Body of pancreas (tissue), 4 donors: Measurements from ENCODE around the gene DPYSL4. TPM values are rescaled to one million over a fixed set of nuclear protein-coding genes. Genes with fewer than 3 reads are reported as not detected.

Experiments
- ATAC-seq: fragments of 150-250 bp; one replicate; pipeline ENCODE4 v1.9.1; 2016
- DNase-seq, 4 donors: peaks; one replicate each; pipeline ENCODE4 v3.0.0-alpha.2; 2019
- H3K27ac ChIP-seq, 4 donors: fragments of 200-600 bp; sonication (generic); 1 replicate in 3 of 4; 2 replicates in 1 of 4; pipeline versions ENCODE4 v1.5.1 to v1.6.1; 2016 to 2019; ENCODE audit warnings: mild to moderate bottlenecking in 1 of 4, mixed read lengths in 1 of 4, moderate library complexity in 1 of 4
- H3K27me3 ChIP-seq, 2 donors: fragments of 200-600 bp; sonication (generic); one replicate each; pipeline ENCODE4 v1.6.0; 2016; ENCODE audit warnings: mild to moderate bottlenecking in 1 of 2
- H3K36me3 ChIP-seq, 2 donors: fragments of 200-600 bp; sonication (generic); replicated peaks in 1 of 2; 2 replicates each; pipeline ENCODE4 v1.5.1; 2016; ENCODE audit warnings: low read depth in 2 of 2; ENCODE audit not compliant: insufficient read depth in 1 of 2
- H3K4me1 ChIP-seq: fragments of 200-600 bp; sonication (generic); one replicate; pipeline ENCODE4 v1.6.0; 2016
- H3K4me3 ChIP-seq, 2 donors: fragments of 200-600 bp; sonication (generic); 1 replicate in 1 of 2; 2 replicates in 1 of 2; pipeline ENCODE4 v1.5.1; 2016 to 2019
- H3K9me3 ChIP-seq, 3 donors: fragments of 200-600 bp; sonication (generic); 1 replicate in 2 of 3; 2 replicates in 1 of 3; pipeline ENCODE4 v1.5.1; 2016
- CTCF ChIP-seq, 7 experiments: fragments of 450-650 bp in 4 of 7; fragments of 200-600 bp in 3 of 7; sonication (generic) in 3 of 7; IDR thresholded peaks; one replicate each; pipeline ENCODE4 v1.5.1; 2016 to 2019; ENCODE audit warnings: antibody characterized with exemption in 7 of 7
- POLR2A ChIP-seq, 3 donors: fragments of 450-650 bp; IDR thresholded peaks; one replicate each; pipeline ENCODE4 v1.6.1; 2016; ENCODE audit warnings: antibody characterized with exemption in 3 of 3, mild to moderate bottlenecking in 2 of 3
- WGBS, 2 donors: methylation state at CpG; one replicate each; pipeline ENCODE4 v1.1.5; 2017; 5-methylcytosine and 5-hydroxymethylcytosine counted together
- intact Hi-C: fragments of 100-400 bp; cut with DNase I; formaldehyde crosslinking; loops from one replicate; pipeline ENCODE4 v1.15.1; 2023
- total RNA-seq, 2 donors: library from RNA; depleted of rRNA; stranded (reverse); fragments of >200 nt; gene quantifications; one replicate each; pipeline ENCODE4 v1.1.0, GENCODE V29; 2016

DPYSL4 gene
- total RNA-seq, 2 donors from 2014 or later = 0.52 TPM; not detected in 1

- DNase-seq (no peak), ATAC-seq (no peak)
- no peak overlapping the region for H3K4me3 ChIP-seq
- H3K9me3 ChIP-seq = no peaks in the 10 kb centered on the region
- no peaks in the 10 kb centered on the region for H3K4me1 ChIP-seq
- TF ChIP-seq POLR2A (IDR thresholded peaks at IDR 0.05) = no peak
- no peak for TF ChIP-seq CTCF (IDR thresholded peaks at IDR 0.05)
- H3K36me3 ChIP-seq = no peaks in the 10 kb centered on the region
- no peak overlapping the region for H3K27ac ChIP-seq
- WGBS, 2 donors = 77 to 79% methylated on average over 11 to 17 of the region's 17 CpGs
- intact Hi-C loops = no loop called here
- no peaks in the 10 kb centered on the region for H3K27me3 ChIP-seq
Observed at GRCh38 chr10:132238371-132239125, 51.8 kb downstream of the DPYSL4 start.

- ATAC-seq = peak; percentile 55
- H3K36me3 ChIP-seq = no peaks in the 10 kb centered on the region
- no peaks in the 10 kb centered on the region for H3K4me1 ChIP-seq
- TF ChIP-seq CTCF (IDR thresholded peaks at IDR 0.05) = no peak
- TF ChIP-seq POLR2A (IDR thresholded peaks at IDR 0.05) = no peak
- no peaks in the 10 kb centered on the region for H3K27me3 ChIP-seq
- H3K27ac ChIP-seq = no peak overlapping the region
- DNase-seq = peak in 2 of 4 donors; percentile 13 to 31
- intact Hi-C loops = no loop called here
- WGBS, 2 donors = 68 to 82% methylated on average over 7 to 29 of the region's 29 CpGs
- H3K4me3 ChIP-seq = no peak overlapping the region
- no peaks in the 10 kb centered on the region for H3K9me3 ChIP-seq
Observed at GRCh38 chr10:132239126-132240031, 52.6 kb downstream of the DPYSL4 start.

- WGBS, 2 donors = 80% methylated on average over 13 of the region's 15 CpGs; no CpG with 5 or more reads in 1 of the 2 donors
- no peaks in the 10 kb centered on the region for H3K9me3 ChIP-seq
- H3K4me3 ChIP-seq = no peak overlapping the region
- H3K27me3 ChIP-seq = no peaks in the 10 kb centered on the region
- ATAC-seq (no peak), DNase-seq (no peak)
- intact Hi-C loops = no loop called here
- TF ChIP-seq POLR2A (IDR thresholded peaks at IDR 0.05) (no peak), CTCF (IDR thresholded peaks at IDR 0.05) (no peak)
- H3K27ac ChIP-seq = no peak overlapping the region
- H3K4me1 ChIP-seq = no peaks in the 10 kb centered on the region
- no peaks in the 10 kb centered on the region for H3K36me3 ChIP-seq
Observed at GRCh38 chr10:132240156-132240555, 53.4 kb downstream of the DPYSL4 start.

- Histone ChIP-seq H3K27ac (no peak overlapping the region), H3K36me3 (no peaks in the 10 kb centered on the region), H3K4me1 (no peaks in the 10 kb centered on the region), H3K27me3 (no peaks in the 10 kb centered on the region), H3K4me3 (no peak overlapping the region), H3K9me3 (no peaks in the 10 kb centered on the region)
- ATAC-seq = no peak
- 83 to 86% methylated on average over 7 to 16 of the region's 16 CpGs for WGBS, 2 donors
- no peak for TF ChIP-seq POLR2A (IDR thresholded peaks at IDR 0.05)
- TF ChIP-seq CTCF (IDR thresholded peaks at IDR 0.05) = no peak
- DNase-seq = no peak
- intact Hi-C loops = no loop called here
Observed at GRCh38 chr10:132240581-132240980, 53.8 kb downstream of the DPYSL4 start.
